Measurements from ENCODE around the gene RCAN1. TPM values are rescaled to one million over a fixed set of nuclear protein-coding genes. Genes with fewer than 3 reads are reported as not detected.

RCAN1 gene
- total and polyA plus RNA-seq, 5 donors from 2014 or later = 3.9 to 16.1 (median 10.4) TPM

- Mint-ChIP-seq H3K4me3 (no peak overlapping the region), H3K27me3 (no peaks in the 10 kb centered on the region), H3K27ac (no peak overlapping the region), H3K4me1 (peaks cover 5 to 17% (median 12%) of the 10 kb centered on the region in 4 donors), H3K9me3 (peaks cover 0 to 4% (median 0%) of the 10 kb centered on the region in 7 donors), H3K36me3 (no peaks in the 10 kb centered on the region)
- Histone ChIP-seq H3K27ac (ENCODE audit: insufficient read depth, low read length, poor library complexity, severe bottlenecking) (no peak overlapping the region), H3K27me3 (ENCODE audit: control insufficient read depth, insufficient read depth, low read length) (no peaks in the 10 kb centered on the region), H3K9me3 (ENCODE audit: control insufficient read depth in 2 of 2, low read length in 2 of 2) (no peaks in the 10 kb centered on the region), H3K36me3 (ENCODE audit: control insufficient read depth, insufficient read depth, low read length) (no peaks in the 10 kb centered on the region), H3K4me1 (ENCODE audit: control insufficient read depth, insufficient read depth, low read length, poor library complexity, severe bottlenecking) (peaks cover 12% of the 10 kb centered on the region), H3K4me3 (ENCODE audit: low read depth, low read length) (no peak overlapping the region)
- ATAC-seq (ENCODE audit: low read depth in 2 of 2) (no peak), DNase-seq (no peak)
These were observed 84.7 kb downstream of the RCAN1 start for GRCh38 chr21:34530261-34530660.

GRCh38 chr21:34528131-34528561, 86.8 kb downstream of the RCAN1 start:
- DNase-seq (no peak), ATAC-seq (ENCODE audit: low read depth in 2 of 2) (no peak)
- H3K27me3 Mint-ChIP-seq = no peaks in the 10 kb centered on the region
- no peak overlapping the region for H3K27ac Mint-ChIP-seq
- peaks cover 12% of the 10 kb centered on the region for H3K4me1 ChIP-seq (ENCODE audit: control insufficient read depth, insufficient read depth, low read length, poor library complexity, severe bottlenecking)
- peaks cover 0 to 4% (median 0%) of the 10 kb centered on the region in 7 donors for H3K9me3 Mint-ChIP-seq
- H3K36me3 ChIP-seq (ENCODE audit: control insufficient read depth, insufficient read depth, low read length) = no peaks in the 10 kb centered on the region
- H3K4me1 Mint-ChIP-seq = peaks cover 5 to 17% (median 15%) of the 10 kb centered on the region in 4 donors
- H3K36me3 Mint-ChIP-seq = no peaks in the 10 kb centered on the region
- H3K9me3 ChIP-seq (ENCODE audit: control insufficient read depth in 2 of 2, low read length in 2 of 2) = no peaks in the 10 kb centered on the region
- no peak overlapping the region for H3K27ac ChIP-seq (ENCODE audit: insufficient read depth, low read length, poor library complexity, severe bottlenecking)
- no peaks in the 10 kb centered on the region for H3K27me3 ChIP-seq (ENCODE audit: control insufficient read depth, insufficient read depth, low read length)
- H3K4me3 ChIP-seq (ENCODE audit: low read depth, low read length) = no peak overlapping the region
- H3K4me3 Mint-ChIP-seq = no peak overlapping the region

- no peaks in the 10 kb centered on the region for H3K27me3 Mint-ChIP-seq
These were observed 88.2 kb downstream of the RCAN1 start for GRCh38 chr21:34526618-34527290.

GRCh38 chr21:34526241-34526617, 88.7 kb downstream of the RCAN1 start:
- H3K9me3 Mint-ChIP-seq = peaks cover 0 to 4% (median 0%) of the 10 kb centered on the region in 7 donors
- no peaks in the 10 kb centered on the region for H3K27me3 Mint-ChIP-seq
- Histone ChIP-seq H3K36me3 (ENCODE audit: control insufficient read depth, insufficient read depth, low read length) (no peaks in the 10 kb centered on the region), H3K9me3 (ENCODE audit: control insufficient read depth in 2 of 2, low read length in 2 of 2) (no peaks in the 10 kb centered on the region), H3K27me3 (ENCODE audit: control insufficient read depth, insufficient read depth, low read length) (no peaks in the 10 kb centered on the region), H3K27ac (ENCODE audit: insufficient read depth, low read length, poor library complexity, severe bottlenecking) (peak overlapping the region; percentile 1), H3K4me1 (ENCODE audit: control insufficient read depth, insufficient read depth, low read length, poor library complexity, severe bottlenecking) (peaks cover 12% of the 10 kb centered on the region), H3K4me3 (ENCODE audit: low read depth, low read length) (peak overlapping the region; percentile 55)
- DNase-seq (no peak), ATAC-seq (ENCODE audit: low read depth in 2 of 2) (peak in 1 of 2 donors; percentile 16)
- peaks cover 15% of the 10 kb centered on the region for H3K36me3 Mint-ChIP-seq
- peak overlapping the region in 1 of 3 donors; percentile 92 for H3K27ac Mint-ChIP-seq
- peak overlapping the region; percentile 3 to 93 (median 78) for H3K4me3 Mint-ChIP-seq
- H3K4me1 Mint-ChIP-seq = peaks cover 5 to 17% (median 15%) of the 10 kb centered on the region in 4 donors

More at GRCh38 chr21:34526618-34527290, 88.2 kb downstream of the RCAN1 start:
- peaks cover 0 to 4% (median 0%) of the 10 kb centered on the region in 7 donors for H3K9me3 Mint-ChIP-seq
- peak overlapping the region; percentile 3 to 93 (median 78) for H3K4me3 Mint-ChIP-seq
- H3K27ac Mint-ChIP-seq = peak overlapping the region in 1 of 3 donors; percentile 92
- peaks cover 5 to 17% (median 15%) of the 10 kb centered on the region in 4 donors for H3K4me1 Mint-ChIP-seq
- peak overlapping the region; percentile 1 for H3K27ac ChIP-seq (ENCODE audit: insufficient read depth, low read length, poor library complexity, severe bottlenecking)
- peak in 1 of 2 donors; percentile 47 for ATAC-seq (ENCODE audit: low read depth in 2 of 2)
- H3K27me3 ChIP-seq (ENCODE audit: control insufficient read depth, insufficient read depth, low read length) = no peaks in the 10 kb centered on the region
- peaks cover 10% of the 10 kb centered on the region for H3K36me3 Mint-ChIP-seq
- peak in 1 of 3 donors; percentile 42 for DNase-seq
- no peaks in the 10 kb centered on the region for H3K36me3 ChIP-seq (ENCODE audit: control insufficient read depth, insufficient read depth, low read length)
- H3K4me1 ChIP-seq (ENCODE audit: control insufficient read depth, insufficient read depth, low read length, poor library complexity, severe bottlenecking) = peaks cover 12% of the 10 kb centered on the region
- H3K4me3 ChIP-seq (ENCODE audit: low read depth, low read length) = peak overlapping the region; percentile 55
- no peaks in the 10 kb centered on the region for H3K9me3 ChIP-seq (ENCODE audit: control insufficient read depth in 2 of 2, low read length in 2 of 2)

- no peak for DNase-seq
- no peak for ATAC-seq (ENCODE audit: low read depth in 2 of 2)
- peaks cover 12% of the 10 kb centered on the region for H3K4me1 ChIP-seq (ENCODE audit: control insufficient read depth, insufficient read depth, low read length, poor library complexity, severe bottlenecking)
- H3K27me3 Mint-ChIP-seq = no peaks in the 10 kb centered on the region
- H3K36me3 Mint-ChIP-seq = peaks cover 22% of the 10 kb centered on the region
- peaks cover 3% of the 10 kb centered on the region for H3K36me3 ChIP-seq (ENCODE audit: control insufficient read depth, insufficient read depth, low read length)
- no peaks in the 10 kb centered on the region for H3K27me3 ChIP-seq (ENCODE audit: control insufficient read depth, insufficient read depth, low read length)
- H3K4me1 Mint-ChIP-seq = peaks cover 5 to 16% (median 15%) of the 10 kb centered on the region in 4 donors
- H3K9me3 Mint-ChIP-seq = peaks cover 0 to 4% (median 0%) of the 10 kb centered on the region in 7 donors
- no peak overlapping the region for H3K27ac ChIP-seq (ENCODE audit: insufficient read depth, low read length, poor library complexity, severe bottlenecking)
- no peak overlapping the region for H3K27ac Mint-ChIP-seq
- no peaks in the 10 kb centered on the region for H3K9me3 ChIP-seq (ENCODE audit: control insufficient read depth in 2 of 2, low read length in 2 of 2)
- H3K4me3 Mint-ChIP-seq = peak overlapping the region in 1 of 4 donors; percentile 7
- no peak overlapping the region for H3K4me3 ChIP-seq (ENCODE audit: low read depth, low read length)
These were observed 90.0 kb downstream of the RCAN1 start for GRCh38 chr21:34524646-34525601.

- Mint-ChIP-seq H3K4me3 (no peak overlapping the region), H3K4me1 (peaks cover 5 to 16% (median 12%) of the 10 kb centered on the region in 4 donors), H3K27ac (no peak overlapping the region), H3K36me3 (peaks cover 32% of the 10 kb centered on the region), H3K27me3 (no peaks in the 10 kb centered on the region), H3K9me3 (peaks cover 0 to 4% (median 0%) of the 10 kb centered on the region in 7 donors)
- ATAC-seq (ENCODE audit: low read depth in 2 of 2) = no peak
- Histone ChIP-seq H3K9me3 (ENCODE audit: control insufficient read depth in 2 of 2, low read length in 2 of 2) (no peaks in the 10 kb centered on the region), H3K36me3 (ENCODE audit: control insufficient read depth, insufficient read depth, low read length) (peaks cover 3% of the 10 kb centered on the region), H3K27me3 (ENCODE audit: control insufficient read depth, insufficient read depth, low read length) (no peaks in the 10 kb centered on the region), H3K27ac (ENCODE audit: insufficient read depth, low read length, poor library complexity, severe bottlenecking) (no peak overlapping the region), H3K4me1 (ENCODE audit: control insufficient read depth, insufficient read depth, low read length, poor library complexity, severe bottlenecking) (peaks cover 12% of the 10 kb centered on the region), H3K4me3 (ENCODE audit: low read depth, low read length) (no peak overlapping the region)
- no peak for DNase-seq
These were observed 91.8 kb downstream of the RCAN1 start for GRCh38 chr21:34523019-34523555.

GRCh38 chr21:34522284-34522683, 92.6 kb downstream of the RCAN1 start:
- Mint-ChIP-seq H3K9me3 (no peaks in the 10 kb centered on the region), H3K27ac (peak overlapping the region in 1 of 3 donors; percentile 34), H3K4me3 (no peak overlapping the region), H3K4me1 (peaks cover 5 to 22% (median 13%) of the 10 kb centered on the region in 4 donors), H3K27me3 (no peaks in the 10 kb centered on the region), H3K36me3 (peaks cover 40% of the 10 kb centered on the region)
- Histone ChIP-seq H3K9me3 (ENCODE audit: control insufficient read depth in 2 of 2, low read length in 2 of 2) (no peaks in the 10 kb centered on the region), H3K27ac (ENCODE audit: insufficient read depth, low read length, poor library complexity, severe bottlenecking) (no peak overlapping the region), H3K4me1 (ENCODE audit: control insufficient read depth, insufficient read depth, low read length, poor library complexity, severe bottlenecking) (peaks cover 11% of the 10 kb centered on the region), H3K4me3 (ENCODE audit: low read depth, low read length) (no peak overlapping the region), H3K27me3 (ENCODE audit: control insufficient read depth, insufficient read depth, low read length) (no peaks in the 10 kb centered on the region), H3K36me3 (ENCODE audit: control insufficient read depth, insufficient read depth, low read length) (peaks cover 3% of the 10 kb centered on the region)
- ATAC-seq (ENCODE audit: low read depth in 2 of 2) (no peak), DNase-seq (no peak)
